D341Med (cell line): ENCODE results near the gene CFAP73.

Source experiments
- DNase-seq: peaks from one replicate; pipeline ENCODE4 v3.0.0; 2012; ENCODE audit warnings: low spot score

Gene CFAP73

GRCh38 chr12:113142173-113142885, 7.2 kb upstream of the CFAP73 start:
- DNase-seq: peak; percentile 14

DNA sequence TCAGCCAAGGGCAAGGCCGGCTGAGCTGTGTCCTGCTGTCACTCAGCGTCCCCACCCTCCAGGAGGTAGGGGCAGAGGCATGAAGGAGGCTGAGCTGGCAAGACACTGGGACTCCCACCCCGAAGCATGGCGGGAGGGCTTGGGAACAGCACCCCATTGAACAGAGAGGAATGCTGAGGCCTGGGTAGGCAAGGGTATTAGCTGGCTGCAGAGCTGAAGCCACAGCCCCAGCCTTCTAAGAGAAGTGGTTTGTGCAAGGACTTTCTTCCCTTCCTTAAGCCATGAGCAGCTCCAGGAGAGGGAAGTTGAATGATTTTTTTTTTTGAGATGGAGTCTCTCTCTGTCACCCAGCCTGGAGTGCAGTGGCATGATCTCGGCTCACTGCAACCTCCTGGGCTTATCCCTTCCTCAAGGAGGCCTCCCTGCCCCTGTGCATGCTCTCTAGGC, 6.6 kb upstream of the CFAP73 start:
- no peak for DNase-seq

- no peak for DNase-seq
Observed at GRCh38 chr12:113143959-113144358, 5.6 kb upstream of the CFAP73 start.

GRCh38 chr12:113144806-113145205, 4.7 kb upstream of the CFAP73 start:
- DNase-seq: no peak

DNA sequence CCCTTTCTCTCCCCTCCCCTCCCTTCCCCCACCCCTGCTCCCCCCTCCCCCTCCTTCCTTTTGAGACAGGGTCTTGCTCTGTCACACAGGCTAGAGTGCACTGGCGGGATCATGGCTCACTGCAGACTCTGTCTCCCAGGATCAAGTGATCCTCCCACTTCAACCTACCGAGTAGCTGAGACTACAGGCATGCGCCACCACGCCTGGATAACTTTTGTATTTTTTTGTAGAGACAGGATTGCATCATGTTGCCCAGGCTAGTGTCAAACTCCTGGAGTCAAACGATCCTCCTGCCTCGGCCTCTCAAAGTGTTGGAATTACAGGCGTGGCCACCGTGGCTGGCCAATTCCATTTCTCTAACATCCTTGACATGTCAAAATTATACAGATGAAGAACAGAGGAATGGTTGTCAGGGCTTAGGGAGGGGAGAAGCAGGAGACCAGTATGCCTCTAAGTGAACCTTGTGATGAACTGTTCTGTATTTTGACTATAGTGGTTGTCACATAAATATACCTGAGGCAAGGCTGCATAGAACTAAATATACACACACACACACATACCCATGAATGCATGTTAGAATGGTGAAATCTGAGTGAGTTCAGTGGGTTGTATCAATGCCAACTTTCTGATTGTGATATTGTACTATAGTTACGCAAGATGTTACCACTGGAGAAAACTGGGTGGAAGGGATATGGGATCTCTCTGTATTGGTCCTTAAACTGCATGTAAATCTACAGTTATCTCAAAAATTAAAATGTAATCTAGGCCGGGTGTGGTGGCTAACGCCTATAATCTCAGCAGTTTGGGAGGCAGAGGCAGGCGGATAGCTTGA, 3.6 kb upstream of the CFAP73 start:
- no peak for DNase-seq

GRCh38 chr12:113146999-113147398, 2.5 kb upstream of the CFAP73 start:
- no peak for DNase-seq

GRCh38 chr12:113151655-113152054, 2.1 kb downstream of the CFAP73 start:
- DNase-seq: peak; percentile 11

DNA sequence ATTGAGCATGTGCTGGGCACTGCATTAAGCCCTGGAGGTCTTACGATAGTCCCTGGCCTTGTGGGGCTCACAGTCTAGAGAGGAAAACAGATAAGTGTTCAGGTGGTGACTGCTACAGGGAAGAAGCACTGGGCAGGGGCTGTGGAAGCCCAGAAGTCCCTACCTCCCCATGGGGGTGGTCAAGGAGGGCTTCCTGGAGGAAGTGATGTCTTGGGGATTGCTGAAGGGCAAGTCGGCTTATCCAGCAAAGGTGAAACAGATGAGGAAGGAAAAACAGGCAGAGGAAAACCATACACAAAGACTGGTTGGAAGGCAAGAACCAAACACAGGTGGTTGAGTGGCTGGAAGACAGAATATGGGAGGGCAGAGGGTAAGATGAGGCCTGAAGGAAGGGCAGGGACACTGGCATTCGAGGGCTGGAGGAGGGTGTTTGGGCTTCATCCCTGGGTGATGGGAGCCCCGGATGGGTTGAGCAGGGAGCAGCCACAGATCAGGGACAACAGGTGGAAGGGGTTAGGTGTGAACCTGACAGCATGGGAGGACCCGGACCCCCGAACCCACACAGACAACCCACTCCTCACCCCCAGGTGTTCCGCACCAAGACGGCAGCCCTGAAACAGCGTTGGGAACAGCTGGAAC, 2.8 kb downstream of the CFAP73 start:
- DNase-seq: no peak

DNA sequence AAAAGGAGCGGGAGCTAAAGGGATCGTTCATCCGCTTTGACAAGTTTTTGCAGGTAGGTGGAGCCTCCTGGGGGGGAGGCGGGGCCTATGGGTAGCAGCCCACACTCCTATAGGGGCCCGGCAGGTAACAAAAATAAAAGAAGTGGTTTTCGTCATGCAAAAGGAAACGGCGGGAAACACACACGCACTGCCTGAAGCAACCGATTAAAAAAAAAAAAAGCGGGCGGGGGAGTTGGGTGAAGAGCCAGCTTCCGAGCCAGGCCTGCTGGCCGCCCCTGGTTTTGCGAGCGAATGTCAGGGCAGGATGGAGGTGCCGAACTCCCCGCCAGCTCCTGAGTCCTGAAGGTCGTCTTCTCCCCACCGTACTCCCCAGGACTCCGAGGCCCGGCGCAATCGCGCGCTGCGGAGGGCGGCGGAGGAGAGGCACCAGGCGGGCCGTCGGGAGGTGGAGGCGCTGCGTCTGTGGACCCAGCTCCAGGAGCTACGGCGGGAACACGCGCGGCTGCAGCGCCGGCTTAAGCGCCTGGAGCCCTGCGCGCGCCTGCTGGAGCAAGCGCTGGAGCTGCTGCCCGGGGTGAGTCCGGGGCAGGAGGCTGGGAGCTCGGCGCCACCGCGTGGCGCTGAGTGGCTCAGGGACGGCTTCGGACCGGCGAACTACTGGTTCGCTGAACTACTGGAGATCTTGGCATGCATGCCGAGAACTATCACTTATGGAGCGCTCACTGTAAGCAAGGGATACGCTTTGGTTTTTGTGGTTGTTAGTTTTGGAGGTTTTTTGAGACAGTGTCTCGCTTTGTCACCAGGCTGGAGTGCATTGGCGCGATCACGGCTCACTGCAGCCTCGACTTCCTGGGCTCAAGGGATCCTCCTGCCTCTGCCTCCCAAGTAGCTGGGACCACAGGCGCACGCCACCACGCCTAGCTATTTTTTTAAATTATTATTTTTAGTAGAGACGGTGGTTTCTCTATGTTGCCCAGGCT, 3.6 kb downstream of the CFAP73 start:
- DNase-seq: peak; percentile 90

GRCh38 chr12:113154351-113154973, 4.9 kb downstream of the CFAP73 start:
- no peak for DNase-seq

DNA sequence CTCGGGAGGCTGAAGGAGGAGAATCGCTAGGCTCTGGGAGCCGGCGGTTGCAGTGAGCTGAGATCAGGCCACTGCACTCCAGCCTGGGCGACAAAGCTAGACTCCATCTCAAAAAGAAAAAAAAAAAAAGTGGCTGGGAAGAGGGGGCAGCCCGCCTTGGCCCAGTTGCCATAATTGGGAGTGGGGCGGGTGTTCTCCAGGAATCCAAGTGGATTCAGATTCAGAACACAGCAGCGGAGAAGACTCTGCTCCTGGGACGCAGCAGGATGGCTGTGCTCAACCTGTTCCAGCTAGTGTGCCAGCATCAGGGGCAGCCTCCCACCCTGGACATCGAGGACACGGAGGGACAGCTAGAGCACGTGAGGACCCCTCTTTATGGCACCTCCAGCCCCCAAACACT, 5.5 kb downstream of the CFAP73 start:
- no peak for DNase-seq

- no peak for DNase-seq
Observed at GRCh38 chr12:113155646-113156045, 6.1 kb downstream of the CFAP73 start.

DNA sequence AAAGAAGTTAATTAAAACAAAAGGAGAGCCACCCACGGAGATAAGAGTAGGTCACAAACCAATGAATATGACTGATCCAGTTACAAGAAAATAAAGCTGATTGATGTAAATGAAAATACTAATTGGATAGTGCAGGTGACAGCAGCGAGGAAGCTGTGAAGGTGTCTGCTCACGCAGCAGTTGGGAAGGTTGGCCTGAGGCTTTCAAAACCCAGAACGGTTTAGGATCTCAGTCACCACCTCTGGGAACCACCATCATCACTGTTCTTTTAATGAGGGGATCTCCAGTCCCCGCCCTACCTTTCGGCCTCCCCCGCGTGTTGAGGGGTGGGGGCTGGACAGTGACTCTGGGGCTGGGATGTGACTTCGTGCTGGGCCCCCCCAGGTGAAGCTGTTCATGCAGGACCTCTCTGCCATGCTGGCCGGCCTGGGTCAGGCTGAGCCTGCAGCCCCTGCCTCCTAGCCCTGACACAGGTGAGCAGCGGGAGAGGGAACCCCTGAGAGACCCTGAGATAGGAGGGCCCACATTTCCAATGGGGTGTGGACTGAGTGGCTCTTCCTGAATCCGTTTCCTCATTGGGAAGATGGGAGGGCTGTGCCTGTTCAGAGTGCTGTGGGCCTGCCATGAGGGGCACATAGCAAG, 7.8 kb downstream of the CFAP73 start:
- no peak for DNase-seq

GRCh38 chr12:113158439-113159203, 9.1 kb downstream of the CFAP73 start:
- no peak for DNase-seq

DNA sequence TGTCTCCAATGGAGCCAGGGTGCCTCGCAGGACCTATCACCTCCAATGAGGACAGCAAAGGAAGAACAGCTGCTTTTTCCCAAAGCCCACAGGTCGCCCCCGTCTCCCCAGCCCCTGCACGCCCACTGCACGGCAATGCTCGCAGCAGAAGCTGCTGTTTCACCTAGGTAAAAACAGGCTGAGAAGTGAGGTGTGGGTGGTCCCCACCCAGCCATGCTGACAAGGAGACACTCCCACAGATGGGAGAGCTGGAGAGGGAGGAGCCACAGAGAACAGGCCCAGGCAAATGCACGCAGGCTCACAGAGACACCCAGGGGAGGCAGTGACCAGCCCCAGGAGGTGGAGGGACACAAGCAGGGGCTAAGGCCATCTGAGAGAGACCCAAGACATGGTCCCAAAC, 10.4 kb downstream of the CFAP73 start:
- no peak for DNase-seq

DNA sequence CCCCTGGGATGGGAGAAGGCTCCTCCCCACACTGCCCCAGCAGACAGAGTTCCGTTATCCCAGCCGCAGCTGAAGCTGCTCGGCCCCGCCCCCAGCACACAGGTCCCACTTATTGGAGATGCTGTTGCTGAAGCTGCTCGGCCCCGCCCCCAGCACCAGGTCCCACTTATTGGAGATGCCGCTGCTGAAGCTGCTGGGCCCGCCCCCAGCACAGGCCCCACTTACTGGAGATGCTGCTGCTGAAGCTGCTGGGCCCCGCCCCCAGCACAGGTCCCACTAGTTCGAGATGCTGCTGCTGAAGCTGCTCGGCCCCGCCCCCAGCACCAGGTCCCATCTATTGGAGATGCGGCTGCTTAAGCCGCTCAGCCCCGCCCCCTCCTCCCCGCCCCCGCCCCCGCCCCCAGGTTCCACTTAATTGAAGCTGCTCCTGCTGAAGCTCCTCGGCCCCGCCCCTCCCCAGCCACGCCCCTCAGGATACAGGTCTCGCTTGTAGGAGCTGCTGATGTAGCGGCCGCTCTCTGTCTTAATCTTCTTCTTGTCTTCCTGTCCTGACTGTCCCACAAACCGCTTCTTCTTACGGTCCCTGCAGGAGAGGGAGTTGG, 12.0 kb downstream of the CFAP73 start:
- DNase-seq: peak; percentile 92

- no peak for DNase-seq
Observed at GRCh38 chr12:113162102-113163029, 12.8 kb downstream of the CFAP73 start.

GRCh38 chr12:113163030-113163360, 13.5 kb downstream of the CFAP73 start:
- DNase-seq: no peak

DNA sequence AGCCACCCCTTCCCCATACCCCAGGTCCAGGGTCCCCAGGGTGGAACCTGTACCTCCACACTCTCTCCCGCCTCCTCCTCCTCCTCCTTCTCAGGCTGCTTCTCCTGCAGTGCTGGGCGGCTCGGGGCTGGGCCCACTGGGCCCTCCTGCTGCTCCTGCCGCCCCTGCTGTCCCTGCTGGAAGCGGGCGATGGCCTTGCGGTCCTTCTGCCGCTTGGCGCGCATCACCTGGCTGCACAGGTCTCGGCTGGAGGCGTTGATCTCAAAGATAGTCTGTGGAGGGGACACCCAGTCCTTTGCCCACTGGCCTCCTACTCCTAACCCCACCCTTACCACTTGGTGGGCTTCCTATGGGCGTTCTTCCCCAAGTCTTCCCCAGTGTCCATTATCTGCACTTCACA, 14.5 kb downstream of the CFAP73 start:
- DNase-seq: no peak
